ENCODE data around the gene GRHL1. TPM values are rescaled to one million over a fixed set of nuclear protein-coding genes. Genes with fewer than 3 reads are reported as not detected.
"Not testable (repeated sequence)": the region's sequence is repeated elsewhere in the genome, so short reads cannot be mapped to it uniquely, and the experiment has no call there.

GRHL1 gene
- total RNA-seq, 1 experiment from 2014 or later: 11.6 TPM

DNA sequence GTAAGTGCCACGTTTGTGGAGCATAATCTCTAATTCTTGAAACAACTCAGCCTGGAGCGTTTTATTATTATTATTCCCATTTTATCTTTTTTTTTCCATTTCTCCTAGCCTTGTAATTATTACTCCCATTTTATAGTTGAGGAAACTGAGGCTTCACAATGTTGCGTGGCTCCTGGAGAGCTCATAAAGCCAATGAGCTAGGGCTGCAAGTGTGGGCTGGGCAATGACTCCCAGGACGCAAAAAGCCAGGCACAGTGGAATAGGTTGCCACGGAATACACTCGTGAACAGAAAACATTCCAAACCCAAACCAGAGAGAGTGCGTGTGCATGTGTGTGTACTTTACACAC lies 78.4 kb downstream of the GRHL1 start:
- DNase-seq: no peak
- no peaks in the 10 kb centered on the region for H3K36me3 Mint-ChIP-seq (ENCODE audit: insufficient read depth, unreplicated experiment)
- no peaks in the 10 kb centered on the region for H3K27me3 ChIP-seq (replicated peaks; ENCODE audit: control insufficient read depth, insufficient read depth, low read length)
- no TSS peak for BruUV-seq (replicated peaks)
- no peaks in the 10 kb centered on the region for H3K4me1 ChIP-seq
- no peaks in the 10 kb centered on the region for H3K9me3 ChIP-seq
- H3K4me3 Mint-ChIP-seq (ENCODE audit: unreplicated experiment): no peak overlapping the region
- no peak overlapping the region for H3K27ac Mint-ChIP-seq (ENCODE audit: unreplicated experiment)
- TF ChIP-seq, protein P1, sequence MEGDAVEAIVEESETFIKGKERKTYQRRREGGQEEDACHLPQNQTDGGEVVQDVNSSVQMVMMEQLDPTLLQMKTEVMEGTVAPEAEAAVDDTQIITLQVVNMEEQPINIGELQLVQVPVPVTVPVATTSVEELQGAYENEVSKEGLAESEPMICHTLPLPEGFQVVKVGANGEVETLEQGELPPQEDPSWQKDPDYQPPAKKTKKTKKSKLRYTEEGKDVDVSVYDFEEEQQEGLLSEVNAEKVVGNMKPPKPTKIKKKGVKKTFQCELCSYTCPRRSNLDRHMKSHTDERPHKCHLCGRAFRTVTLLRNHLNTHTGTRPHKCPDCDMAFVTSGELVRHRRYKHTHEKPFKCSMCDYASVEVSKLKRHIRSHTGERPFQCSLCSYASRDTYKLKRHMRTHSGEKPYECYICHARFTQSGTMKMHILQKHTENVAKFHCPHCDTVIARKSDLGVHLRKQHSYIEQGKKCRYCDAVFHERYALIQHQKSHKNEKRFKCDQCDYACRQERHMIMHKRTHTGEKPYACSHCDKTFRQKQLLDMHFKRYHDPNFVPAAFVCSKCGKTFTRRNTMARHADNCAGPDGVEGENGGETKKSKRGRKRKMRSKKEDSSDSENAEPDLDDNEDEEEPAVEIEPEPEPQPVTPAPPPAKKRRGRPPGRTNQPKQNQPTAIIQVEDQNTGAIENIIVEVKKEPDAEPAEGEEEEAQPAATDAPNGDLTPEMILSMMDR (IDR thresholded peaks at IDR 0.05; ENCODE audit: insufficient read depth in 1 of 2, low read depth in 1 of 2, low read length in 1 of 2, severe bottlenecking in 1 of 2, unreplicated experiment in 1 of 2): no peak
- no peak overlapping the region for H3K4me3 ChIP-seq (ENCODE audit: low read depth, low read length)
- CTCF ChIA-PET: interaction anchor here (1.8 kb wide), 1 partner anchor 46 kb away, joined by 7 read pairs; no protein-coding TSS in a partner anchor
- no peaks in the 10 kb centered on the region for H3K9me3 Mint-ChIP-seq (ENCODE audit: unreplicated experiment)
- no peaks in the 10 kb centered on the region for H3K36me3 ChIP-seq (ENCODE audit: control insufficient read depth, insufficient read depth, low read length)
- intact Hi-C loops (cut with micrococcal nuclease; ENCODE audit: unreplicated experiment): no loop called here
- H3K27me3 Mint-ChIP-seq (ENCODE audit: insufficient read depth, unreplicated experiment): no peaks in the 10 kb centered on the region
- peaks cover 13% of the 10 kb centered on the region for H3K4me1 Mint-ChIP-seq (ENCODE audit: low read depth, unreplicated experiment)
- POLR2A ChIA-PET: no interaction called here

DNA sequence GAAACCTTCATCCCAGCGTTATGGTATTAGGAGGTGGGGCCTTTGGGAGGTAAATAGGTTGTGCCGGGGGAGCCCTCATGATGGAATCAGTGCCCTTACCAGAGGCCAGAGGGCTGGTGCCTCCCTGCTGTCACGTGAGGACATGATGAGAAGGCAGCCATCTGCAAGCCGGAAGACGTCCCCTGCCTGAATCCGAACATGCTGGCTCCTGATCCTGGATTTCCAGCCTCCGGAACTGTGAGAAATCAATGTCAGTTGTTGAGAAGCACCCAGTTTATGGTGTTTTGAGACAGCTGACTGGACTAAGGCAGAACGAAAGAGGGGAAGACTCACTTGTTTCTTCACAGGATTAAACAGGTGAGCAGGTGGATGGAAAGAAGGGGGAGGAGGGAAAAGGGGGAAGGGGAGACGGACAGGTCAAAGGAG lies 78.8 kb downstream of the GRHL1 start:
- H3K36me3 ChIP-seq (ENCODE audit: control insufficient read depth, insufficient read depth, low read length): no peaks in the 10 kb centered on the region
- H3K4me1 Mint-ChIP-seq (ENCODE audit: low read depth, unreplicated experiment): peaks cover 15% of the 10 kb centered on the region
- no TSS peak for BruUV-seq (replicated peaks)
- intact Hi-C loops (cut with micrococcal nuclease; ENCODE audit: unreplicated experiment): no loop called here
- H3K9me3 ChIP-seq: no peaks in the 10 kb centered on the region
- no peaks in the 10 kb centered on the region for H3K36me3 Mint-ChIP-seq (ENCODE audit: insufficient read depth, unreplicated experiment)
- no peaks in the 10 kb centered on the region for H3K27me3 ChIP-seq (replicated peaks; ENCODE audit: control insufficient read depth, insufficient read depth, low read length)
- CTCF ChIA-PET: no interaction called here
- H3K9me3 Mint-ChIP-seq (ENCODE audit: unreplicated experiment): no peaks in the 10 kb centered on the region
- H3K27ac Mint-ChIP-seq (ENCODE audit: unreplicated experiment): no peak overlapping the region
- DNase-seq: no peak
- POLR2A ChIA-PET: no interaction called here
- no peak overlapping the region for H3K4me3 ChIP-seq (ENCODE audit: low read depth, low read length)
- H3K4me3 Mint-ChIP-seq (ENCODE audit: unreplicated experiment): no peak overlapping the region
- TF ChIP-seq, protein P1 (IDR thresholded peaks at IDR 0.05; ENCODE audit: insufficient read depth in 1 of 2, low read depth in 1 of 2, low read length in 1 of 2, severe bottlenecking in 1 of 2, unreplicated experiment in 1 of 2): no peak
- no peaks in the 10 kb centered on the region for H3K27me3 Mint-ChIP-seq (ENCODE audit: insufficient read depth, unreplicated experiment)
- no peaks in the 10 kb centered on the region for H3K4me1 ChIP-seq

DNA sequence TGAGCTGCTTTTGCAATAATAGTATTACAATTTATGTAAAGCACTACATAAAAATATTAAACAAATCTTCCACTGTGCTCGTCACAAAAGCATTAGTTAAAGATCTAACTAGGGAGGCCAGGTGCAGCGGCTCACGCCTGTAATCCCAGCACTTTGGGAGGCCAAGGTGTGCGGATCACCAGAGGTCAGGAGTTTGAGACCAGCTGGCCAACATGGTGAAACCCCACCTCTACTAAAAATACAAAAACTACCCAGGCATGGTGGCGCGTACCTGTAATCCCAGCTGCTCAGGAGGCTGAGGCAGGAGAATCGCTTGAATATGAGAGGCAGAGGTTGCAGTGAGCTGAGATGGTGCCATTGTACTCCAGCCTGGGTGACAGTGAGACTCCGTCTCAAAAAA lies 79.3 kb downstream of the GRHL1 start:
- intact Hi-C loops (cut with micrococcal nuclease; ENCODE audit: unreplicated experiment): not testable (repeated sequence)

More for the DNA sequence above, 79.3 kb downstream of the GRHL1 start:
- H3K27me3 ChIP-seq (replicated peaks; ENCODE audit: control insufficient read depth, insufficient read depth, low read length); H3K4me3 Mint-ChIP-seq (ENCODE audit: unreplicated experiment); H3K27ac Mint-ChIP-seq (ENCODE audit: unreplicated experiment); DNase-seq; H3K4me3 ChIP-seq (ENCODE audit: low read depth, low read length); BruUV-seq (replicated peaks); H3K36me3 ChIP-seq (ENCODE audit: control insufficient read depth, insufficient read depth, low read length); H3K36me3 Mint-ChIP-seq (ENCODE audit: insufficient read depth, unreplicated experiment); H3K4me1 ChIP-seq; H3K9me3 ChIP-seq; POLR2A ChIA-PET; CTCF ChIA-PET; H3K9me3 Mint-ChIP-seq (ENCODE audit: unreplicated experiment); H3K27me3 Mint-ChIP-seq (ENCODE audit: insufficient read depth, unreplicated experiment): not testable (repeated sequence)
- H3K4me1 Mint-ChIP-seq (ENCODE audit: low read depth, unreplicated experiment): peaks cover 15% of the 10 kb centered on the region

Measured in Caco-2 (cell line).